ENCODE measurements around the gene EFCC1.

GRCh38 chr3:129016356-129016719 lies 15.2 kb downstream of the EFCC1 start:
- TF ChIP-seq CTCF (conservative IDR thresholded peaks at IDR 0.05; ENCODE audit: low read length) (peak; percentile 64), EZH2phosphoT487 (IDR thresholded peaks at IDR 0.05; ENCODE audit: borderline replicate concordance, low read depth, low read length) (no peak)

All from OCI-LY7 (cell line).